M059J (cell line): ENCODE results near the gene RPLP2. TPM values are rescaled to one million over a fixed set of nuclear protein-coding genes. Genes with fewer than 3 reads are reported as not detected.
A peak's percentile ranks its signal among the peaks of the same experiment; 100 is the strongest.

ENCODE experiments used
- DNase-seq: peaks from one replicate; pipeline ENCODE4 v3.0.0-alpha.2; 2012; ENCODE audit warnings: low read depth
- total RNA-seq: library from RNA; depleted of rRNA; stranded (reverse); fragments of >200 nt; shearing (Covaris generic); gene quantifications from 2 replicates; pipeline ENCODE4 v1.2.3, GENCODE V29; 2014

Gene RPLP2
- total RNA-seq, 1 experiment from 2014 or later: 877 TPM

DNA sequence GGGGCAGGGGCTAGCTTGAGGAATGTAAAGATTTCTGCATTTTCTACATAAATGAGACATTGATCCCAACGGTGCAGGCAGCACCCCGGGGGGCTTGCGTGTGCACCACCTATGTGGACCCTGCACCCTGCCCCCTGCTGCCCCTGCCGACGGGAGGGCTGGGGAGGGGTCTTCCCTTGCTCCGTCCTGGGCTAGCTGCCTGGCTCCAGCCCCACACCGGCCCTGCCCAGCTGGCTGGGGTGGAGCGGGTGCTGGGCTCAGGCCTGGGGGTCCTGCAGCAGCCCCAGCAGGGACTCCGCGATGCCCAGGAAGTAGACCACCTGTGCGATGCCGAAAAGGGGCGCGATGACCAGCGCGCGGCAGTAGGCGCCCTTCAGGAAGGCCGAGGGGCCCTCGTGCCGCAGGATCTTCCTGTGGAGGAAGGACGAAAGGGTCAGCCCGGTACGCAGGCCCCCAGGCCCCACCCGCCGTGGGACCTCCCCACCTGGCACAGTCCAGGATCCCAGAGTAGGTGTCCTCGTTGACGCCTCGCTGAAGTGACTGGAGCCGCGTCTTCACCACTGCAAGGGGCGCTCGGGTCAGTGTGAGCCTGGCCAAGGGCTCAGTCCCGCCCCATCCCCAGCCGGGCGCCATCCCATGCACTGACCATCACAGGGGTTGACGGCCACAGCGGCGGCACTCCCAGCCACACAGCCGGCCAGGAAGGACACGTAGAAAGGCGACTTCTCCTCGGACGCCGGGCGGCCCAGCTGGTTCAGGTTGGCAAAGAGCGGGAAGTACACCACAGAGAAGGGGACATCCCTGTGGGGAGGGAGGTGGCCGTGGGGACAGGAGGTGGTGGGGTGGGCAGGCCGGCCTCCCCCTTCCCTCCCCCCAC is 17.9 kb upstream of the RPLP2 start:
- no peak for DNase-seq

DNA sequence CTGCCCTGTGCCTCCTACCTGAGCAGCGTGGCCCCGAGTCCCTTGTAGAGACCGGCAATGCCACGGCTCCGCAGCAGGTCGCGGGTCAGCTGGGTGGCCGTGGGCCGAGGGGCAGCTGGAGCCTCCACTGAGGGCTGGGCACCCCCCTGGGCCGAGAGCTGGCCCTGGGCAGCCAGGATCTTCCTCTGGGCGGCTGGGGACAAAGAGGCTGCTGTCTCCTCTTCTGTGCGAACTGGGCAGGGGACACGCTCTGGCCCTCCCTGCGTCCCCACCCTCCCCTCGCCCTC is 17.3 kb upstream of the RPLP2 start:
- DNase-seq: no peak

DNA sequence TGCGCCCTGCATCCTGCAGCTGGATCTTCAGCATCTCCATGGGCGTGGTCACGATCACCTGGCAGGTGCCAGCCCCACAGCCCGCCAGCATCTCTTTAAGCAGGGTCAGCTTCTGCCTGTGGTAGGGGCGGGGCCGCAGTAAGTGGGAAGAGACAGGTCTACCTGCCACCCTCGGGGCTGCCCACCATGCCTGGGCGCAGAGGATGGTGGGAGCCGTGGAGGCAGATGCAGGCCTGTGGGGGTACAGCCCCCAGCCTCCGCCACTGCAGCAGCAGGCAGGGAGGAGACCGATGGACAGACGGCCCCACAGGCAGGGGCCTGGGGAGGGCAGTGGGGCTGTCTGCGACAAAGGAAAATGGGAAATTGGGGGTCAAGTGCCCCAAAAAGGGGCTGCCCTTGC is 16.9 kb upstream of the RPLP2 start:
- DNase-seq: no peak

DNA sequence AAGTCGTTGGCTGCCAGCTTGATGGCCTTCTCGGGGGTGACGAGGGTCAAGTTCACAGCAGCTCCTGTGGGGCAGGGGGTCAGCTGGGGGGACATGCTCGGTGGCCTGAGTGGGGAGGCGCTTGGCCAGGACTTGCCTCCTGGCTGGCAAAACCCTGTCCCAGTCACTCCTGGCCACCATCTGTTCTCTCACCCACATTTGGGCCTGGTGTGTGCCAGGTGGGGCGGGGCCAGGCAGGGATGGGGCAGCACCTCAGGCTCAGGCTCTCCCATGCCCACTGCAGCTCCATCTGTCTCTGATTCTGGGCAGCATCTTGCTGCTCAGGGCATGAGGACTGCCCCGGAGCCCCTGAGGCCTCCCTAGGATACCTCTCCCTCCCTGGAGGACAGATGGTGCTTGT is 16.2 kb upstream of the RPLP2 start:
- DNase-seq: peak; percentile 22

DNA sequence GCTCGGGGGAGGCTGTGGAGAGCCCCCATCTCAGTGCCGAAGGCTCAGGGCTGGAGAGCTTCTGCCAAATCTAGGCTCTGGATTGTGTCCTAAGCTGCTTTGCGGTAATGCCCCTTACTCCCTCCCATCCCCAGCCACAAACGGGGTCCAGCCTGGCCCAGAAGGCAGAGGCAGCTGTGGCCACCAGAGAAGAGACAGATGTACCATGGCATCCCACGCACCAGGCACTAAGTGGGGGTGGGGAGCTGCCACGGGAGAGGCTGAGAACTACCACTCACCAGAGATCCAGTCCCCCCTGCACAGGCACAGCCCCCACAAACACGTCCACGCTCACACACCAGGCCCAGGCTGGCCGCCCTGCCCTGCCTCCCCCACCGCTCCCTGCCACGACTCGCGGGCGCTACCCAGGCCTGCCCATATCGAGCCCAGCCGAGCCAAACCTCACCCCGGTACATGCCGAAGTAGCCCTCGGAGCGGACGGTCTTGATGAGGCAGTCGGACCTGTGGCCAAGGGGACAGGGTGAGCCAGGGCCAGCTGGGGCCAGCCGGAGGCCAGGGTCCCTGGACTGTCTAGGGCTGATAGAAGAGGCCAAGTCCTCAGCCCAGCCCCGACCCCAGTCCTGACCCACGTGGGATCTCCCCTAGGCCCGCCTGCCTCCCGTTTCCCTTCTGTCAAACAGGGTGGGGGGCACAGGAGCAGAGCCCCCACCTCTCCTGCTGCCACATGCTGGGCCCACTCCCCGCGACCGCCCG is 15.6 kb upstream of the RPLP2 start:
- no peak for DNase-seq

DNA sequence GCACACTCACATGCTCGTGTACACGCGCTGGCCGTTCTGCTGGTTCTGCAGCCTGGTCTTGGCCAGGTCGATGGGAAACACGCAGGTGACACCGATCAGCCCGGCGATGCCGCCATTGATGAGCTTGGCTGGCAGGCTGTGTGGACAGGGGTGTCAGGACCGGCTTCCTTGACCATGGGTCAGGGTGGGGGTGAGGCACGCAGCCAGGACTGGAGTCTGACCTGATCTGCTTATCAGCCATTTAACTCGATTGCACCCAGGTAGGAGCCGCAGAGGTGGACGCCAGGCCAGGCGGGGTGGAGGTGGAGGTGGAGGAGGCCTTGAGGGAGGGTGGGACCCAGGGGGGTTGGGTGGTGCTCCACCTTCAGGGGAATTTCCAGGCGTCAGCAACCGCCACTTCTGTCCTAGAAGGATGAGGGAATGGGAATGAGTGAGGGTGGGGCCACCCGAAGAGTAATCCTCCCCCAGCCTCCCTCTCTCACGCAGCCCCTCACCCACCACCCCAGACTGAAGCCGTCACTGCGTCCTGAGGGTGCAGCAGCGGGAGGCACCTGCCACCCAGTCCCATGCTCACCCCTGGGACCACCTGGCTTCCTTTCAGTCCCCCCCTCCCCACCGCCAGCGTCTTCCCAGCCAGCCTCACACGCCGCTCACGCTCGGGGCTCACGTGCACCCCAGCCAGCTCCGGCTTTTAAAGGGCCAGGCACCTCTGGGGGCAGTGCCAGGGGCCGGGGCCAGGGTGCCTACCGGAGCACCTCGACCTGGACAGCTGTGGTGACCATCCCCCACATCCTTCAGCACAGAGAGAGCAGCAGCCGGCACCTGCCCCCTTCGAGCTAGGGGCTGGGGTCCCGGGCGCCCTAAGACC is 14.8 kb upstream of the RPLP2 start:
- no peak for DNase-seq

DNA sequence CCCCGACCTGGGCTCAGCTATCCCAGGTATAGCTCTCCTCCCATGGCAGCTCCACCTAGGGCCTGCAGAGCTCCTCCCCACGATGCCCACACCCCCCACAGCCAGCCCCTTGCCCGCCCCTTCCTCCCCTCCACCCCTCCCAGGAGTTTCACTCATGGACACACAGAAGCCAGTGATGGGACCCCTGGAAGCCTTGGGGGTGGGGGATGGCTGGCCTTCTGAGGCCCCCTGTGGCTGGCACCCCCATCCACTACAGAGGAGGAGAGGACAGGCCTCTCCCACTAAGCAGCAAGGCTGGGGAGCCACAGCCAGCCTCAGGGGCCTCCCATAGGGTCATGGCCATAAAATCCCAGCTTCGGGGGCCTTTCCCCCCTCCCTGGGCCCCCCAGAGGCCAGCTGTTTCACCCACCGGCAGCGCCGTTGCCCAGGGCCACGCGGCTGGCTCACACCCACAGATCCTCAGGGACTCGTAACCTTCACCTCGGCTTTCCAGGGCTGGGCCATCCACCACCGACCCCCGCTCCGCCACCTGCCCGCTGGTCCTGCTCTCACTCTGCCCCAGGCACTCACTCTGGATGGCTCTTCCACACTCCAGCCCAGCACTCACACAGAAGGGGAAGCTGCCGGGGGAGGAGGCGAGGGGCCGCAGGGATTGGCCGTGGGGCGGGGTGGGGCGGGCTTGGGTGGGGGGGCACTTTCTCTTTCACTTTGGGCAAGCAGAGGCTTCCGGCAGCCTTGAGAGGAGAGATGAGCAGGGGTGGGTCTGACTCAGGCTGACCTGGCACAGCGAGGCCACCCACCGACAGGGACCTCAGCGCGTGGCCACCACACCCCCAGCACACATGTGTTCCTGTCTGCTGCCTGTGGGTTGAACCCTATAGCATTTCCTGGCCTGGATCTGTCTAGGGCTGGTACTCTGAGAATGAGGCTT is 13.9 kb upstream of the RPLP2 start:
- peak; percentile 90 for DNase-seq

DNA sequence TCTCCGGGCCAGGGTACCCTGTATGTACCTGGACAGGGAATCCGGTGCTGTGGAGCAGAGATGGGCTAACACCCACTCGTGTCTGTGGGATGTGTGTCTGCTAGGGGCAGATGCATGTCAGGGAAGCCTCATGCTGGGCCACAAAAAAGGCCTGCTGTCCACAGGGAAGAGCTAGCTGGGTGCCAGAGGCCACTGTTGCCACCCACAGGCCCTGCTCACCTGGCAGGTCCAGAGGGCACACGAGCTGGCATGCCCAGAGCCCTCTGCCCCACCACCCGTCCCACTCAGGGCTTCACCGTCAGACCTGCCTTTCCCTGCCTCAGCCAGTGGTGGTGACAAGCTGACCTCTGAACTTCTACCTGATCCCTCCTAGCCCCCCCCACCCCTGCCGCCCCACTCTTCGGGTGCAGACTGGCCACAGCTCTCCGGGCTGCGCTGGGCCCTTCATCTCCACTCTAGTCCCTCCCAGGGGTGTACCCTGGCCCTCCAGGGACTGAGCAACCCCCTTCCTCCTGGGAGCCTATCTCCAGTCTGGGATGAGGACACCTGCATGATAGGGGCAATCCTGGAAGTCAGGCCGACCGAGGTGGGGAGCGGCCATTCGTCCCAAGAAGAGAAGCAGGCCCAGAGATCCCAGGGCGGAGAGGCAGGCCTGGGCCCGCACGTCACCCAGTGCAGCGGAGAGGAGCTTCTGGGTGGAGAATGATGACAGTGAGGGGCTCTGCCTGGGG is 13.0 kb upstream of the RPLP2 start:
- no peak for DNase-seq

DNA sequence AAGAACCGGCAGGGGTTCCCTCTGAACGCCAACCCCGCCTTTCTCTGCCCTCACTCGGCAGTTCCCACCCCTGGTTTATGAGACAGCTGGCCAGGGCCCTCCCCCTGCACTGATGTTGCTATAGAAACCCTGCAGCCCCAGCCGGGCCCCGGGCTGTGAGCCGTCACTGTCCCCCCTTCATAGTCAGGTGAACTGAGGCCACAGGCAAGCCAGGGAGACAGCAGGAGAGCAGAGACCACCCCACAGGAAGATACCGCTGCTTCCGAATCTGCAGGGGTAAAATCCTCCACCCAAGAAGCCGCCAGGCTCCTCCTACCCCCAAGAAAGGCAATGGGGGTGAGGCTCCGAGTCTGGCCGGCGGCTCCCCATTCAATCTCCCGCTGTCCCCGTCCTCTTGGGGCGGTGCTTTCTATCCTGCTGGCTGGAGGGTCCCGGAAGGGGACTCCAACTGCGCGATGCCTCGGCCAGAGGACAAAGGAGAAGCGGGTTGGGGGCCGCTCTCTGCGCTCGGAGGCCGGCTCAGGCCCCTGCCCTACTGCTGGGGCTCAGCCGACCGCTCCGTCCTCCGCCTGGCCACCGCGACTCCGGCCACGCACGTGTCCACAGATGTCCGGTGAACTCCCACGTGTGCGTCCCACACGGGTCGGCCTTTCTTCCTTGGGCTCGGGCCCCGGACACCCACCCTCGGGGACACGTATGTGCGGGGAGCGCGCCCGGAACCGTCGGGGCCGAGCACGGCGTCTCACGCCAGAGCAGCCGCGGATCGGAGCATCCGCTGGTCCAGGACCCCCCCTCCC is 12.3 kb upstream of the RPLP2 start:
- peak; percentile 80 for DNase-seq

DNA sequence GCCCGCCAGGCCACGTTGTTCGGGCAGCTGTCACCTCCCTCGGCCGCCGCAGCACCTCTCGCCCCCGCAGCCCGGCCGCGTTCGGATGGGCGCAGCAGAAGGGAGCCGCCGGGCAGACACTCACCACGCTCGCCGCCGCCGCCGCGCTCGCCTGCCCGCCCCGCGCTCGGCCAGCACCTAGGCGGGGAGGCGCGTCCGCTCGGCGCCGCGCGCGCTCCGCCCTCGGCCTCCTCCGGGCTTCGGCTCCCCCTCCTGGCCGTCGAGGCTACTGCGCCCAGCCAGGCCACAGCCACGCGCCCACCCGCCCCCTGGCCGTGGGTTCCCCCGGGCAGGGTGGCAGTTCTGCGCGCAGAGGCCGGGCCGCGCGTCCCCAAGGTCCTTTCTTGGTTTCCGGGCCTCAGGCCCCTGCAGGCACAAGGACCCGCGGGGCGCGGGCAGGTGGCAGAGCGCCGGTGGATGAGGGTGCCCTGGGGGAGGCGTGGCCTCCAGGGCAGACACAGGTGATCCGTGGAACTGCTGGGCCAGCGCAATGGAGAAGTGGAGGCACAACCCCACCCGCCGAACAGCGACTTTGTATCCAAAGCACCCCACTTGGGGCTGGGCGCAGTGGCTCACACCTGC is 11.6 kb upstream of the RPLP2 start, which contains the start of gene SLC25A22:
SLC25A22 (minus strand) TSS at position 189 of the 621 bp plus-strand sequence. CDS start 3,275 bp downstream, outside the sequence.
- DNase-seq: peak; percentile 72

DNA sequence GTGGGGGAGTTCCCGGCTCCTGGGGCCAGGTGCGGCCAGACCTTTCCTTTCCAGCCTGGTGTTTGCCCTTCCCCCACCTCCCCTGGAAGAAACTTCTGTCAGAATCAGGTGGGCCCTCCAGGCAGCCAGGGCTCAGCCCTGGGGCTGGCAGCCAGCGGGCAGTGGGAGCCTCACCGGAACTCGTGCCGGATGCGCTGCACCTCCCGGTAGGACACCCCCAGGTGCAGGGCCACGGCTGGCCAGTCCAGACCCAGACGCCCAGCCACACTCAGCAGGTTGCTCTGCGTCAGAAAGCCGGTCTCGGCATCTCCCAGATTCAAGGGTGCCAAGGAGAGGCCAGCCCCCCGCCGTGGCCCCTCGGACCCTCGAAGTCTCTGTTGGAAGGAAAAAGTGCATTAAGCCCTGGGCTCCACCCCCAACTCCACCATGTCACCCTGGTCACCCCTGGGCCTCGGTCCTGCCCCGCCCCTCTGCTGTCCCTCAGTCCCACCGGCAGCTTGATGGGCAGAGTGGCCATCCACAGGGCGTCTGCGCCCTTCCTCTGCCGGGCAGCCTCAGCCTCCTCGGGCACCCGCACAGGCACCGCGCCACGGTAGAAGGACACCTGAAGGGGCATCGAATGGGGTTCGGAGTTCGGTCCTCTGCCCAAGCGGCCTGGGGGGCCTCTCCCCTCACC is 10.0 kb upstream of the RPLP2 start:
- no peak for DNase-seq

DNA sequence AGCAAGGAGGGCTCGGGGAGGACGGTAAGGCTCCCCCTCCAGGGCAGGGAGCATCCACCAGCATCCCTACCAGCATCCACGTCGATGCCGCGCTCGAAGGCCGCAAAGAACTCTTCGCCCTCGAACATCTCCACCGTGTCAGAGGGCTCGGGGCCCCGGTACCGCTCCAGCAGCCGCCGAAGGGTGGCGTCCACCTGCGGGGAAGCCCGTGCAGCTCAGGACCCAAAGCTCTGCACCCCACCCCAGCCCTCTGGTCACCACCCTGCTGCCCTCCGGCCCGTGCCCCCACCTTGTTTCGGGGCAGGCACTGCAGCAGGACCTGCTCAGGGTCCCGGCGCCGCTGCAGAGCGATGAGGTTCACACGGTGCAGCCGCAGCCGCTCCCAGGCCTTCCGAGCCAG is 9.3 kb upstream of the RPLP2 start:
- no peak for DNase-seq

DNA sequence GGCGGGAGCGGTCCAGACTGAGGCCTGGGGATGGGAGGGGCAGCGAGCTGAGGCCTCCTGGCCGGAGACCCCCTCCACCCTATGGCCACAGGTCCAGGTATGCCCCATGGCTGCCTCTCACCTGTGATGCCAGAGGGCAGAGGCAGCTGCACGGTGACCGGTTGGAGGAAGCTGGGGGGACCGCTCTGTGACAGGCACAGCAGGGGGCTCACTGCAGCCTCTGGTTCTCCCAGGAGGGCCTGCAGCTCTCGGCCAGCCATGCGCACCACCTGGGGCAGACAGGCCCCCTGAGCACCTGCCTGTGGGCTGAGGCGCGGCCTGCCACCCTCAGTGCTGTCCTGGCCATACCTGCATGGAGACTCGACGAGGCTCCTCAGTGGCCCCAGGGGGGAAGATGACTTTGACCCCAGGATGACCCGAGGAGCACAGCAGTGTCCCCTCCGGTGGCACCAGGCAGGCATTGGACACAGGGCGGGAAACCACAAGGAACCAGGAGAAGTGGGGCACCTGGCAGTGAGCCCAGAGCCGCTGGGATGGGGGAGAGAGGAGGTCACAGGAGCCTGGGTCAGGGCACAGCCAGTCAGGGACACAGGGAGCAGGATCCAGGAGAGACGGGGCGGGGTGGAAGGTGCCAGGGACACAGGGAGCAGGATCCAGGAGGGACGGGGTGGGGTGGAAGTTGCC is 8.5 kb upstream of the RPLP2 start:
- DNase-seq: no peak

DNA sequence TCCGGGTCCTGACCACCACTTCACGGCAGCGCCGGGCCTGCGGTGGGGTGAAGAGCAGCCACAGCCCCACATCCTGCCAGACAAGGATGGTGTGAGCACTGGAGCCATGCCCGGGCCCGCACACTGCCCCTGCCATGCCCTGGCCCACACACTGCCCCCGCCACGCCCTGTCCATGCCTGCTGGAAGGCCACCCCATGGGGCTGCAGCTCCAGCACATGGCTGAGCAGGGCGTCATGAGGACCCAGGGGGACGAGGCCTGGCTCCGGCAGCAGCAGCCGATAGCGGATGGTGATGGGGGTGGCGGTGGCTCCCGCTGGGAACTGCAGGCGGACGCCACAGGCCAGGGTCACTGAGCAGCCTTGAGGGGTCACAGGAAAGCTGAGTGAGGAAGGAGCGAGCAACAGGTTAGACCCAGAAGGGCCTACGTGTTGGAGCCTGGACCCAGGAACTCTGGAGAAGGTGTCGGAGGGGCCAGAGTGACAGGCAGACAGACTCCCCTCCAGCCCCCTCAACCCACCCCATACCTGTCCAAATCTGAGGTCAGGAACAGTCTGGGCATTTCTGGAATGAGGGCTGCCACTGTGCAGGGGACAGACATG is 7.6 kb upstream of the RPLP2 start:
- DNase-seq: no peak

DNA sequence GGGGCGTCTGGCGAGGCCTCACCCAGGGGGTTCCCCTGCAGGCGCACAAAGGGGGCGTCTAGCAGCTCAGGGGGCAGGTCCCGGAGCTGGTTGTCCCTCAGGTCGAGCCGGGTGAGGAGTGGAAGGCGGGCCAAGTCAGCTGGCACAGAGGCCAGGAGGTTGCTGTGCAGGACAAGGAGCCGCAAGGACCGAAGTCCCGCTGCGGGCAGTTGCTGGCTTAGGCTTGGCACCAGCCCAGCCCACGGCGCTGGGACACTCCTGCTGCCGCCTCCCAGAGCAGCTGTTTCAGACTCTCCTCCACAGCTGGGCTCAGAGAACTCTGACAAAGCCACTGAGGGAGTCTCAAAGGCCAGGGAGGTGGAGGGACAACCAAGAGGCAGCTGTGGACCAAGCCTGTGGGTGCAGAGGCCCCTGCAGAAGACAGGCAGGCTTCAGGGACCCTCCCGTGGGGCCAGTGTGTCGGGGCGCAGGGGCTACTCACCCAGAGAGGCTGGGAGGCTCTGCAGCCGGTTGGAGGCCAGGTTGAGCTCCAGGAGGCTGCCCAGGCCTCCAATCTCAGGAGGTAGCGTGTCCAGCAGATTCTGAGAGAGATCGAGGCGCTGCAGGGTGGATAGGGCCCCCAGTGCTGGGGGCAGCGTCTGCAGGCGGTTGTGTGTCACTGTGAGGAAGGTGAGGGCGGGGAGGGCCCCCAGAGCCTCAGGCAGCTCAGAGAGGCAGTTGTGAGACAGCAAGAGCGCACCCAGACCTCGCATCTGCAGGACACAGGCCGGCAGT is 6.9 kb upstream of the RPLP2 start:
- no peak for DNase-seq

DNA sequence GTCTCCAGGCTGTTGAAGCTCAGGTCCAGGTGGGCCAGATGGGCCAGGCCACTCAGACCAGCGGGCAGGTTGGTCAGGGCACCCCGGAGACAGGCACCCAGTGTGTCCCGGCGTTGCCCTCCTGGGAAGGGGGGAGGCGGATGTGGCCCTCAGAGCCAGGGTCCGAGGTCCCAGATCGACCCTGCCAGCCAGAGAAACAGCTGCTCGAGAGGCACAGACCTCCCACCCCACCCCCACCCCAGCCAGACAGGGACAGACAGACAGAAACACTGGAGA is 6.4 kb upstream of the RPLP2 start:
- no peak for DNase-seq
